ENCODE data around the gene MTRF1.
"Not testable (repeated sequence)": the region's sequence is repeated elsewhere in the genome, so short reads cannot be mapped to it uniquely, and the experiment has no call there.

The MTRF1 gene

DNA sequence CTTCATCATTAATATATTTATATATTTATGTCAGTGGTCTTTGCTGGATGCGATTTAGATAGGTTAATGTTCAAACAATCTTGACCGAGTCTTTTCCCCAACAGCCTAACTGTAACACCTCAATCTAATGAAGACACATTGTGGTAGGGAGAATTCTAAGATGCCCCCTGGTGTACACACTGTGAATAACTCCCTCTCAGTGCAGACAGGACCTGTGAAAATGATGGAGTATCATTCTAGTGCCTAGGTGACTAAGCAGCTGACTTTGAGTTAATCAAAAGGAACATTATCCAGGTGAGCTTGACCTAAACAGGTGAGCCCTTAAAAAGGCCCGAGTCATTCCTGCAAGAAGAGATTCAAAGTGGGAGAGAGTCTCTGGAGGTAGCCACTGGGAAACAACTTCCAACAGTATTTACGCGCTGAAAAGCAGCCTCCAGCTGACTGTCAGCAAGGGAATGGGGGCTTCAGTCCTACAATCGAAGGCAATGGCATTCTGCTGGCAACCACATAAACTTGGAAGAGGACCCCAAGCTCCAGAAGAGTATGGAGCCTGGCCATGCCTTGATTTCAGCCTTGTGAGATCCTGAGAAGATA, 41.0 kb downstream of the MTRF1 start:
- no peak for DNase-seq

DNA sequence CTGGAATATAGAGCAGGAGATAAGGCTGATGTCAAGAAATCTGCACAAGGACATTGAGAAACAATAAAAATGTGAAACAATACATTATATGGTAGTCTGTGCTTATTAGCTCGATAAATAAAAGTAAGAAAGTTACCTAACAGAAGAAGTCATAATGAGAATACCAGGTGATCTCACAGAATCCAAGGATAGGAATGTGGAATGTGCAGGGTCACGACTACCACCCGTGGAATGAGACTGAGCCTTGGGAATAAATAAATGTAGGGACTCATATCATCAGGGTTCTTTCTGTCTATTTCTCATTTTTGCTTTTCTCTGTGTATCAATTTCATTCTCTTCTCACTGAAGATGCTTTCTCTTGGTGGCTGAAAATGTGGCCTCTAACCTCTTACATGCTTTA, 43.0 kb downstream of the MTRF1 start:
- DNase-seq = no peak

DNA sequence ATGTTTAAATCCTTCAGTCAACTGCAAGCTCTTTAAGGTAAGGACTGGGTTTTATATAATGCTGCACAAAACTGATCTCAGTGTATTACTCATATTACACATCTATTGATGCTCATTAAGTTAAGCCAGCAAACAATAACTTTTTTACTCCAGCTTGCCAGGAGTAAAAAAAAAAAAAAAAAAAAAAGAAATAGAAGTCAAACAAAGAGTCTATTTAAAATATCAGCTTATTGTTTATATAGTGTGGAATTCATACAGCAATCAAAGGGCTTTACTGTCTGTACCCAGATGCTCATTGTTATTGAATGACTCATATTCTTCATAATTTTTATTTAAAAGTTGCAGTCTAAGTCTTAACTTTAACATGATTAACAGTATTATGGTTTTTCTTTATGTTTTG, 47.2 kb downstream of the MTRF1 start:
- DNase-seq = no peak

DNA sequence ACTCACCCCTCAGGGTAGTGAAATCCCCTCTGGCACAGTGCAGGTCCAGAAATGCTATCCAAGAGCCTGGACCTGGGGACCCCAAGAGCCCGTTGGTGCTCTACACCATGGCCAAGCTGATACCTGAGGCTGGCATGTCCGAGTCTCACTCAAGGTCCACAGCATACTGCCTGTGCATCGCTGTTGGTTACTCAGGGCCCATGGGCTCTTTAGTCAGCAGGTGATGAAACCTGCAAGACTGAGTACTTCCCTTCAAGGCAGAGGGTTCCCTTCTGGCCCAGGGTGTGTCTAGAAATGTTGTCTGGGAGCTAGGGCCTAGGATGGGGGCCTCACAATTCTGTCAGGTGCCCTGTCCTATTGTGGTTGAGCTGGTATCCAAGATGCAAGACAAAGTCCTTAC, 49.5 kb downstream of the MTRF1 start:
- DNase-seq = no peak

DNA sequence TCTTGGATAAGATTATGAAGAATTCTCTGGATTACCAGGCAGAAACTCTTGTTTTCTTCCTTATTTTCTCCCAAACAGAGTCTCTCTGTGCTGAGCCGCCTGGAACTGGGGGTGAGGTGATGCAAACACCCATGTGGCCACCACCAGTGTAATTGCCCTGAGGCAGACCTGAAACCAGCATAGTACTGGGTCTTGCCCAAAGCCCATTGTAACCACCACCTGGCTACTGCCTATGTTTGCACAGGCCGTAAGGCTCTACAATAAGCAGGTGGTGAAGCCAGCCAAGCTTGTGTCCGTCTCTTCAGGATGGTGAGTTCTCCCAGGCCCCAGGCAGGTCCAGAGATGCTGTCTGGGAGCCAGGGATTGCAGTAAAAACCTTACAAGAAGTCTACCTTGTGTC, 50.1 kb downstream of the MTRF1 start:
- no peak for DNase-seq

DNA sequence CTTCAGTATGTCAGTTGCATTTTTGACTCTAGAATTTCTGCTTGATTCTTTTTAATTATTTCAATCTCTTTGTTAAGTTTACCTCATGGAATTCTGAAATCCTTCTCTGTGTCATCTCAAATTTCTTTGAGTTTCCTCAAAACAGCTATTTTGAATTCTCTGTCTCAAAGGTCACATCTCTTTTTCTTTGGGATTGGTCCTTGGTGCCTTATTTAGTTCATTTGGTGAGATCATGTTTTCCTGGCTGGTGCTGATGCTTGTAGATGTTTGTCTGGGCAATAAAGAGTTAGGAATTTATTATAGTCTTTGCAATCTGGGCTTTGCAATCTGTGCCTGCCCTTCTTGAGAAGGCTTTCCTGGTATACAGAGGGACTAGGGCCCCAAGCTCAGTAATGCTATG, 50.5 kb downstream of the MTRF1 start:
- no peak for DNase-seq

DNA sequence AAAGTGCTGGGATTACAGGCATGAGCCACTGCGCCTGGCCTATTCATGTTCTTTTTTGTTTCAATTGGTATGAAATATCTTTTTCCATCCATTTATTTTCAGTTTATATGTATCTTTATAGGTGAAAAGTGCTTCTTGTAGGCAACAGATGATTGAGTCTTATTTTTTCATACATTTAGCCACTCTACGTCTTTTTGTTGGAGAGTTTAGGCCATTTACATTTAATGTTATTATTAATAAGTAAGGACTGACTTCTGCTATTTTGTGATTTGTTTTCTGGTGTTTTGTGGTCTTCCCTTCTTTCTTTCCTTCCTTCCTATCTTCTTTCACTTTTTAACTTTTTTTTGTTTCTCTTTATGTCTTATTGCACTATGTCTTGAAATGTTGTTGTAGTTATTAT, 52.3 kb downstream of the MTRF1 start:
- no peak for DNase-seq

DNA sequence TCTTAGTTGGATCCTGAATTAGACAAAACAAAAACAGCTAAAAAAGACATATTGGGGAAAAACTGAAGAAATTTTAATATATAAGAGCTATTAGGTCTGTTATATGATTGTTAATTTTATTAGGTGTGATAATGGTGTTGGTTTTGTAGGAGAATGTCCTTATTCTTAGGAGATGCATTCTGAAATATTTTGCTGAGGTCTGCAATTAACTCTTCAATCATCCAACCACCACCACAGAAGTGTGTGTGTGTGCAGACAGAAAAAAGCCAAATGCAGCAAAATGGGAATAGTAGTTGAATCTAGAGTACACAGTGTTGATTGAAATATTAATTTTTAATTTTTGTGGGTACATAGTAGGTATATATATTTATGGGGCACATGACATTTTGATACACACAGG, 56.9 kb downstream of the MTRF1 start:
- no peak for DNase-seq

DNA sequence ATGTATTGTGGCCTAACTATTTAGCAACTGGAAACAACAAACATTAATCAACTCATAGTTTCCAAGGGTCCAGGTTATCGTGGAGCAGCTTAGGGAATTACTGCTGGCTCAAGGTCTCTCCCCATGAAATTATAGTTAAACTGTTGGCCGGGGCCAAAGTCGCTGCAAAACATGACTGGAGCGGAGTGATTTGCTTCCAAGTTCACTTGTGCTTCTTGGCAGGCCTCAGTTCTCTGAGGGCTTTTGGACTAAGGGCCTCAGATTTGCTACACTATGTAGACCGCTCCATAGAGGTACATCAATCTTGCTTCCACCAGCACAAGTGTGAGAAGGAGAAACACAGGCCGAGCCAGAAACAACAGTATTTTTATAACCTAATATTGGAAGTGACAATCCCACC, 59.6 kb downstream of the MTRF1 start:
- no peak for DNase-seq

DNA sequence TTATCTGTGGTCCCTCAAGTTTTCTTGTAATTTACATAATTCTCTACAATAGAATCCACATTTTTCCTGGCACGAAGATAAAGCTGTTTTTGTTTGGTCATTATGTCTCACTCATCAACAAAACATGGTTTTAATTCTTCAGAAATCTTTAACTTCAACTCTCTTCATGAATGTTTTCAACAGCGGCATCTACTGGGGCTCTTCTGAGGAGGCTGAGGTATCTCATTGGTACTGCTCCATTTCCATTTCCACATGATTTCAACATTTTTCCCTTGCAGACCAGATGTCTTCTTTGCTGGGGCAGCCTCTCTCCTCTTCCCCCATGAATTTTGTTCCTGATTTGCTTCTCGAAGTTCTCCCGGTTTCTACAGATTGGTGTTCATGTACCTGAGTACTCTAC, 63.2 kb downstream of the MTRF1 start:
- no peak for DNase-seq

DNA sequence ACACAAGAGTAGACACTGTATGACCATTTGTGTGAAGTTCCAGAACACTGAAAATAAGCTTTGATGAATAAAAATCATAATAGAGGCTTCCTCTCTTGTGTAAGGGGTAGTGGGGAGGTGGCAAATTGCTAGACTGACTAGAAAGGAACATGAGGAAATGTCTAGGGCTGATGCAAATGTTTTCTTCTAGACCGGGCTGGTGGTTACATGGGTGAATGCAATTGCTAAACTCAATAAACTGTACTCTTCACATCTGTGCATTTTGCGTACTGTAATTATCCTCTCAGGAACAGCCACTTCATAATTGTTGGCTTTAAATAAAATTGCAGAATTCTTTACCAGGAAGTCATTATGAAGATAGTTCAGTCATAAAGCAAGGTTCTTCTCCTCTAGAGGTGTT, 63.9 kb downstream of the MTRF1 start:
- no peak for DNase-seq

DNA sequence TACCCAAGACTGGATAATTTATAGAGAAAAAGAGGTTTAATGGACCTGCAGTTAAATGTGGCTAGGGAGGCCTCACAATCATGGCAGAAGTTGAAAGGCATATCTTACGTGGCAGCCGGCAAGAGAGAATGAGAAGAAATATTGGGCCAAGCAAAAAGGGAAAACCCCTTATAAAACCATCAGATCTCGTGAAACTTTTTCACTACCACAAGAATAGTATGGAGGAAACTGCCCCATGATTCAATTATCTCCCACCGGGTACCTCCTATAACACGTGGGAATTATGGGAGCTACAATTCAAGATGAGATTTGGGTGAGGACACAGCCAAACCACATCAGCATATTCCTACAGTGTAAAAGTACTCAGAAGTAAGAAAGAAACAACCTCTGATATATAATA, 64.3 kb downstream of the MTRF1 start:
- DNase-seq = no peak

DNA sequence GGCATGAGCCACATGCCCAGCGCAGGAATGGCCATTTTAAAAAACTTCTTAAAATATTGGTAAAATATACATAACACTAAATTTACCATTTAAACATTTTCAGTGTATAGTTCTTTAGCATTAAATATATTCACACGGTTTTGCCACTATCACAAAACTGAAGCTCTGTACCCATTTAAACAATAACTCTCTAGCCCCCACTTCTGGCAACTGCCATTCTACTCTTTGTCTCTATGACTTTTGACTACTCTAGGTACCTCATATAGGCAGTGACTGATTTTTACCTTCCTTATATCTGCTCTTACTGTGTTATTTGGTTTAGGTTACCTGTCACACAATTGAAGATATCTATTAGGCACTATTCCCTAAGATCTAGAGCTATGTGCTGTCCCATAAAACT, 66.8 kb downstream of the MTRF1 start:
- no peak for DNase-seq

DNA sequence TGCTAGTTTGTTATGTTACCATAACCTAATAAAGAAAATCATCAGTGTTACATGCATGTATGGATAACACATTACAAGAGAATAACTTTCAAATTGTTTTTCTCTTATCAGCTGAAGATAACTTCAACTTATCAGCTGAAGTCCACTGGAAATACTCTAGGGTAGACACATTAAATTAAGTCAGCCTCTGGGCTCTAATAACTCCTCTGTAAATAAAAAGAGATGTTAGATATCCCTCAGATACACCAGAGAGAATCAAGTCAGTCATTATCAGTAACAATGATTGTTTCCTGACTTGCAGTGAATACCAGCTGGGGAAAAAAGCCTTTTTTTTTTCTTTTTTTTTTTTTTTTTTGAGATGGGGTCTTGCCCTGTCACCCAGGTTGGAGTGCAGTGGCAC, 67.4 kb downstream of the MTRF1 start:
- DNase-seq = no peak

DNA sequence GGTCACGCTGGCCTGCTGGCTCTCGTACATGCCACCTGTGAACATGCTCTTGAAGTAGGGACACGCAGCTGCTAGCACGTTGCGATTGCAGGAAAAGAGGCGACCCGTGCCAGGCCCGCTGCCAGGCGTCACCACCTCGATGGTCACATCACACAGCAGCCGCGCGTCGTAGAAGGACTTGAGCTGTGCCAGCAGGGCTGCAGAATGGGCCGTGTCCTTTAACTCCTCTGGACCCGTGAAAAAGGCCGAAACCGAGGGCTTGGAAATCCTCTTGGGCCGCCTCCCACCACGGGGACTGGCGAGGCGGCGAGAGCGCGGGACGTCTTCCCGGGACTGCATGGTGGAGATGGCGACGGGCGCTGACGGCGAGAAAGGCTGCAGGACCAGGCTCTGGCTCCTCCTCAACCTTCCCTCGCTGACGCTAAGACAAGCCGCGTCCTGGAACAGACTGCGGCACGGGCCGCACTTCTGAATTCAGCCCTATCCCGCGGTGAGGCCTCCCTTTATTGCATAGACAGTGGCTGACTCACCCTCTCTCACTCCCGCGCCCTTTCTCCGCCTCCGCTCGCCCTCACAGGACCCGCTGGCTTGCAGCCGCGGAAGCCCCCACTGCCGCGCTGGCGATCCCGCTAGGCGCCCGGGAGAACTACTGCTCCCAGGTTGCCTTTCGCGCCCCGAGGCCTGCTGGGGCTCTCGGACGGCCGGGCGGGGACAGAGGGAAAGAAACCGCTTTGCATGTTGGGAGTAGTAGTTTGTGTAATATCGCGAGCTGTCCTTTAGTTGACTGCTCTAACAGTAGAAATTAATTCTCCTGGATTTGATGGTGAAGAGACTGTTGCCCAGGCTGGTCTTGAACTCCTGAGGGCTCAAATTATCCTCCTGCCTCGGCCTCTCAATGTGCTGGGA, 69.2 kb downstream of the MTRF1 start, which contains the start of gene KBTBD7:
KBTBD7 (minus strand) TSS at position 651 of the 906 bp plus-strand sequence; CDS start at position 339, 312 bp downstream.
- DNase-seq = peak; percentile 56

DNA sequence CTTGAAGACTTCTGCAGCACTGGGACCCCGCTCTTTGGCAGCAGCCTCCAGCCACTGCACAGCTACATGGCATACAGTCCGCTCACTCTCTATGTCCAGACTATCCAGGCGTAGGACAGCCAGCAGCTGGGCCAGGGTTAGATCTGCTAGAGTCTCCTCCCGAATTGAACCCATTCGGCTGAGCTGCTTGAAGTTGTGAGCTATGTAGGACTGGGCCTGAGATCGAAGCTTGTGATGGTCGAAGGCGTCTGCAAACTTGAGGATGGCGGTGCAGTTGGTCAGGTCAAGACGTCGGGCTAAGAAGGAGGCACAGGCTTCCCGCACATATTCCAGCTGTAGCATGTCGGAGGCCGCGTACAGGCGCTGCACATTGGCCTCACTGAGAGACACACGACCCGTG, 69.9 kb downstream of the MTRF1 start:
- no peak for DNase-seq

DNA sequence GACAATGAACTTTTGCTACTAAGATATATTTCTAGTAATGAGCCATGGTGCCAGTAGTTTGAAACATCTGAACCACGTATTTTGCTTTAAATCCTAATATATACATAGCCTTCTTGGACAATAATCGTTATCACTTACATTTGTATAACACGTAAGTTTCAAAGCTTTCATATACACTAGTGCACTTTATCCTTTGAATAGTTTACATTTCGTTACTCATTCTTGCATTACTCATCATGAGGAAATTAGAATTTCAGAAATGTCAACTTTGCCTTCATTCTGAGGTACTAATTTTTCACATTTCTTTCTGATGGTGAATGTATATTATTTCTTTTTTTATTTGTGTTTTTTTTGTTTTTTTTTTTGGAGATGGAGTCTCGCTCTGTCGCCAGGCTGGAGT, 74.8 kb downstream of the MTRF1 start:
- no peak for DNase-seq

DNA sequence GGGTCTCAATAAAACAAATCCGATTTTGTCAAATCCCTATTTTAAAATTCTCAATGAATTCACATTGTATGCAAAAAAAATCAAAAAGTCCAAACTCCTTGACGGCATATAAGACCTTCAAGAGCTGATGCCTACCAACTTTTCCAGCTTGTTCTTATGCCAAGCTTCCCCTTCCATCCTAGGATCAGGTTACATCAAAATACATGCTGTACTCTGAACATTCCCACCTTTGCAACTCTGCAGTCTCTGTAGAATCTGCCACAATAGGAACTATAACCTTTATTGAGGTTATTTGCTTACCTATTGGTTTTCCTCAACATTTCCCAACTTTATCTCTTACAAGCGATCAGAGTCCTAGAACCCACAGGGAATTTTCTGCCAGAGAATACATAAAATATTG, 76.9 kb downstream of the MTRF1 start:
- no peak for DNase-seq

DNA sequence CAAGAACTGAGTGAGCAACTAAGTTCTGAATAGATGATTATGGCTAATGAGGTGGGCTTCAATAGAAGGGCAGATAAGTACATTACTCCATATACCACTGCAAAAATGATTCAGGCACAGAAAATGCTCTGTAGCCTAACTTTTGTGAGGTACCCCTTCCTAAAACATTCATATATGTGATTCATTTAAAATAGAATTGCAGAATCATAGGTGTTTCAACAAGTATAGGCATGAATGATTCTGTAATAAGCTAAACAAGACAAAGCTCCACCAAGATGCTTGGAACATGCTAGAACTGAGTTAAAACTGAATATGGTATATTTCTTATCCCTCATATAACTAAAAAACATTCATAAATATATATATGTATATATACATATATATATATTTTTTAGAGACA, 81.1 kb downstream of the MTRF1 start:
- DNase-seq = no peak

DNA sequence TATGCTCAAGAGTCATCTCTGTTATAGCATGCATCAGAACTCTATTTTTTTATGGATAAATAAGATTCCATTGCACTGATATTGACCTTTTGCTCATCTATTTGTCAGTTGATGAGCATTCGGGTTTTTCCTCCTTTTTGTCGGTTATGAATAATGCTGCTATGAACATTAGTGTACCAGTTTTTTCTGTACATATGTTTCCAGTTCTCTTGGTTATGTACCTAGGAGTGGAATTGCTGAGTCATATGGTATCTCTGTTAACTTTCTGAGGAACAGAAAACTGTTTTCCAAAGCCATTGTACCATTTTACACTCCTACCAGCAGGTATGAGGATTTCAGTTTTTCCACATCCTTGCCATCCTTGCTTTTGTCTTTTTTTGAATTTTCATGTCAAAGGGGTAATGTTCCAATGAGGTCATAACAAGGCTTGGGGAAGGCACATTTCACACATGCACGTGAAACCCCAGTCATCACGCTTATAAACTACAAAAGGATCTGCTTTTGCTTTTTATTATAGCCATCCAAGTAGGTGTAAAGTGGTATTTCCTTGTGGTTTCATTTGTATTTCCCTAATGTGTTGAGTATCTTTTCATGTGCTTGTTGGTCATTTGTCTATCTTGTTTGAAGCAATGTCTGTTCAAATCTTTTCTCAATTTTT, 83.7 kb downstream of the MTRF1 start:
- DNase-seq = no peak

DNA sequence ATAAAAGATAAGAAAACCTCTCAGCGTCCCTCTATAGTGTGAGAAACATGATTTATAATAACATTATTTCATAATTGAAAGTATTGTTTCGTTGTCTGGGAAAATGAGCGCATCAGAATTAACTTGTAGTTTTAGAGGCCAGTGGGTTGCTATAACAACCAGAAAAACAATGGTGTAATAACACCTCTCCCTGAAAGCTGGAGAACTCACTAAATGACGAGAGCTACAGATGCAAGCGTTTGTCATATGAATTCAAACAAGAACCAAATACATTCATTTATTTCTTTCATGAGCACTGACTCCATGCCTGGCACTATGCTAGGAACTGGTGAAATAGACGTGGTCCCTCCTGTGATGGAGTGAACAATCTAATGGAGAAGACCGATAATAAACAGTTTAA, 85.3 kb downstream of the MTRF1 start:
- no peak for DNase-seq

DNA sequence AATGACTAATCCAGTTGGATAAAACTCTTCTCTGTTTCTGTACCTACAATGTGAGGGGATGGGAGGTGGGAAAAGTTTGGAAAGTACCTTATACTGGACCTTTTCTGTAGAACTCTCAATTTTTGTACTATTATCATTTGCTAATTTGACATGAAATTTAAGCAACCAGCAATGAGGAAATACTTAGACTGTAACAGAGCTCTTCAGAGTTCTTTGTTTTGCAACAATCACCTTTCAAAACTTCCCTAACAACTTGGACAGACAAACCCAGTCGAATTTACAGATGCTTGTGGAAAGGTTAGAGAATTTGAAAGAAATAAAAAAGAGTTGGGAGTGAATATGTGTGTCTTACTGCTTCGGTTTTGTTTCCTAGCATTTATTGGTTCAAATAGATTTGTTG, 85.8 kb downstream of the MTRF1 start:
- no peak for DNase-seq

DNA sequence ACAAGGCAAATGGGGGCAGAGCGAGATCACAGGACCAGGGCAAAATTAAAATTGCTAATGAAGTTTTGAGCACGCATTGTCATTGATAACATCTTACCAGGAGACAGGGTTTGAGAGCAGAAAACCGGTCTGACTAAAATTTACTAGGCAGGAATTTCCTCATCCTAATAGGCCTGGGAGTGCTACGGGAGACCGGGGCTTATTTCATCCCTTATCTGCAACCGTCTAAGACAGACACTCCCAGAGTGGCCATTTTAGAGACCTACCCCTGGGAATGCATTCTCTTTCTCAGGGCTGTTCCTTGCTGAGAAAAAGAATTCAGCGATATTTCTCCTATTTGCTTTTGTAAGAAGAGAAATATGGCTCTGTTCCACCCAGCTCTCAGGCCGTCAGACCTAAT, 87.8 kb downstream of the MTRF1 start:
- DNase-seq = not testable (repeated sequence)
